SW 1271 (cell line): ENCODE results near the gene ITK.
"Not testable (repeated sequence)": the region's sequence is repeated elsewhere in the genome, so short reads cannot be mapped to it uniquely, and the experiment has no call there.

ENCODE experiments used
- DNase-seq, 2 experiments: peaks; one replicate each; lab custom pipeline; 2025; lab: John Stamatoyannopoulos, UW

Gene ITK

GRCh38 chr5:157168286-157168685 lies 12.4 kb upstream of the ITK start:
- DNase-seq, result no peak

- no peak for DNase-seq
Measured at GRCh38 chr5:157172403-157172802, 8.2 kb upstream of the ITK start.

- no peak for DNase-seq
Measured at GRCh38 chr5:157175071-157175612, 5.5 kb upstream of the ITK start.

GRCh38 chr5:157177953-157178352 lies 2.7 kb upstream of the ITK start:
- DNase-seq, result no peak

- no peak for DNase-seq
Measured at GRCh38 chr5:157178966-157179365, 1.7 kb upstream of the ITK start.

GRCh38 chr5:157182143-157182757 lies 1.6 kb downstream of the ITK start:
- DNase-seq, result no peak

GRCh38 chr5:157184117-157184670 lies 3.6 kb downstream of the ITK start:
- no peak for DNase-seq

- not testable (repeated sequence) for DNase-seq
Measured at GRCh38 chr5:157185122-157185521, 4.5 kb downstream of the ITK start.

- no peak for DNase-seq
Measured at GRCh38 chr5:157186309-157187045, 5.8 kb downstream of the ITK start.

- no peak for DNase-seq
Measured at GRCh38 chr5:157187046-157187754, 6.6 kb downstream of the ITK start.

GRCh38 chr5:157188270-157188669 lies 7.6 kb downstream of the ITK start:
- DNase-seq, result no peak

GRCh38 chr5:157189223-157189622 lies 8.6 kb downstream of the ITK start:
- DNase-seq, result no peak

GRCh38 chr5:157193699-157194424 lies 13.2 kb downstream of the ITK start:
- DNase-seq, result no peak

- DNase-seq, result no peak
Measured at GRCh38 chr5:157196045-157196444, 15.4 kb downstream of the ITK start.

- no peak for DNase-seq
Measured at GRCh38 chr5:157197086-157197485, 16.4 kb downstream of the ITK start.

GRCh38 chr5:157198277-157198986 lies 17.8 kb downstream of the ITK start:
- no peak for DNase-seq

GRCh38 chr5:157201857-157202256 lies 21.2 kb downstream of the ITK start:
- DNase-seq, result no peak

- no peak for DNase-seq
Measured at GRCh38 chr5:157203417-157203816, 22.8 kb downstream of the ITK start.

- DNase-seq, result no peak
Measured at GRCh38 chr5:157204765-157205164, 24.1 kb downstream of the ITK start.

- DNase-seq, result no peak
Measured at GRCh38 chr5:157205708-157206107, 25.1 kb downstream of the ITK start.

- not testable (repeated sequence) for DNase-seq
Measured at GRCh38 chr5:157210652-157211051, 30.0 kb downstream of the ITK start.
